HG03135 (cell line): Measurements from ENCODE around the gene NAT10.

Experiments used
- ATAC-seq: cut with Tn5 transposase; IDR thresholded peaks from one replicate; pipeline ENCODE4 v1.9.1; 2021; ENCODE audit warnings: mild to moderate bottlenecking, moderate library complexity; ENCODE audit not compliant: unreplicated experiment

The NAT10 gene

DNA sequence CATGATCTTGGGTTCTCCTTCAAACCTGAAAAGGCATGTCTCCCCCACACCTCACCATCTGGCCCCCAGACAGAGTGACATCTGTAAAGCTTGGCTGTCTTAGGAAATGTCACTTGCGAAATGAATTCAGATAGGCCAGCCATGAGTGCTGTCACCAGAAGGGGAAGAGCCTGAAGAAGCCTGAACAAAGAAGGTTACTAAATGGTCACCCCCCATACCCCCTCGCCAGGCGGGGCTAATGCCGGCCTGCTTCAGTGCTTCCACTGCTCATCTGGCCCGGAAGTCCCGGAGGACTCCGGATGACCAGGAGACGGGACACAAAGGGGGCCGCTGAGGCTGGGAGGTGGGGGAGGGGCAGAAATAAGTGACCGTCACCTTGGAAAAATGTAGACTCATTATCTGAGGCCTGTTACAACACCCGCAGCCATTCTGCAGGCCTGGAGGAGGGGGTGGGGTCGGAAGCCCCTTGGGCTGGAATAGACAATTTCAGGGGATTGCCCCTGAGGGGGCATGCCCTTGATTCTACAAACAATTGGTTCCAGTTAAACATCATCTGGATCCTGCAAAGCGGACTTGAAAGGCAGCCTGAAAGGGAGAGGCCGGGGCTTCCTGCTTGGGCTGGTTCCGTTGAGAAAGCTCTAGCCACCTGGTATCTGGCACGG, 43.2 kb downstream of the NAT10 start:
- no peak for ATAC-seq

DNA sequence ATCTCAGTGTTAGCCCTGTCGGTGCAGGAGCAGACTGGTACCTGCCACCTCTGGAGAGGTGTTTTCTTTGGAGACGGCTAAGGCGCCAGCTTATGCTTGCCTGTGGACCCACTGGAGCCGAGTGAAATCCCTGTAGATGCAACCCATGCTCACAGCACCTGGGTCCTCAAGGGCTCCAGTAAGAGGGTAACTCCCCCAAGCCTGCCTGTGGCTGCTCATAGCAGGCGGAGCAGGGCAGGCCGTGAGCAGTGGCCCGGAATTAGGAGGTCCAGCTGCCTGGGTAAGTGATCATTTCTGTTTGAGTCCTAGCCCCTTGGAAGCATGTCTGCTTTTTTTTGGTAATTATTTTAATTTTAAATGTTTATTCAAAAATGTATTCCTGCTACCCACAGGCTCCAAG, 43.8 kb downstream of the NAT10 start:
- ATAC-seq = no peak

DNA sequence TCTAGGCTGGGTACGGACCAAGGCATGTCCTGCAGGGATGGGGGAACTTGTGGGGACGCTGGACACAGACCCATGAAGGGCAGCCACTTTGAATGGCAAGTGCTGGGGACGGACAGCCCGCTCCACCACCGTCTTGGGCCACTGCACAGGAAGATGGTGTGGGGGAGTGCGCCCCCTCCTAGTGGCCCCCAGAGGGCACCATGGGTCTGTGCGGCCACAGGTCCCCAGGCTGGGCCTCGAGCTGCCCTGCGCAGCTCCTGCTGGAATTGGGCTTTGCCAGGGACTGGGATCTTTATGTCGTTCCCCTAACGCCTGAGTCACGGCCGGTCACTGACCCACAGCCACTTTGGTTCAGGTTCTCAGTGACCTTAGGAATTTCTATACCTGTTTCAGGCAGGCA, 44.4 kb downstream of the NAT10 start:
- ATAC-seq = no peak

DNA sequence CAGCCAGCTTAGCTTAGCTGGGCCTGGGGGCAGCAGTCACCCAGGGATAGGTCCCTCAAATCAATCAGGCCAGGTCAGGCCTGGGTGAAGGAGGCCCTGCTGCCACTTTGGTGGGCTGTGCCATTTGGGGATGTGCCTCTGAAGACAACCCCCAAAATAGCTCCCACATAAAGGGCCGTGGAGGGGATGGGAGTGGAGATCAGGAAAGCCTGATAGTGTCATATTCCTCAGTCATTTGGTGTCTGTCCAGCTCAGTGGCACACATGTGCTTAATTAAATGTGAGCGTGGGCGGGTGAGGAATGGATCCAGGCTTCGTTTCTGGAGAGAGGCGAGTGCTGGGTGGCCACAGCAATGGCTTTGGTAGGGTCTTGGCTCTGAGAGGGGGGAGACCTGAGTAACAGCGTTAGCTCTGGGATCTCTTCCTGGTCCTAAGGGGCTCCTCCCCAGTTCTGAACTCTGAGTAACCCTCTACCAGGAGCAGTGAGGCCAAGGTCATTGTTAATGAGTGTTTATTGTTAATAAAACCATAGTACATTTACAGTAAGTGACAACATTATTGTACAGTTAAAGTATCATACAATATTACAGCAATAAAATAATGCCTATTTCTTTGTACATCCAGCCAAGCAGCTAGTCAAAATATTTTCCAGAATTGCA, 45.2 kb downstream of the NAT10 start:
- no peak for ATAC-seq

GRCh38 chr11:34151166-34151565, 45.7 kb downstream of the NAT10 start:
- no peak for ATAC-seq

DNA sequence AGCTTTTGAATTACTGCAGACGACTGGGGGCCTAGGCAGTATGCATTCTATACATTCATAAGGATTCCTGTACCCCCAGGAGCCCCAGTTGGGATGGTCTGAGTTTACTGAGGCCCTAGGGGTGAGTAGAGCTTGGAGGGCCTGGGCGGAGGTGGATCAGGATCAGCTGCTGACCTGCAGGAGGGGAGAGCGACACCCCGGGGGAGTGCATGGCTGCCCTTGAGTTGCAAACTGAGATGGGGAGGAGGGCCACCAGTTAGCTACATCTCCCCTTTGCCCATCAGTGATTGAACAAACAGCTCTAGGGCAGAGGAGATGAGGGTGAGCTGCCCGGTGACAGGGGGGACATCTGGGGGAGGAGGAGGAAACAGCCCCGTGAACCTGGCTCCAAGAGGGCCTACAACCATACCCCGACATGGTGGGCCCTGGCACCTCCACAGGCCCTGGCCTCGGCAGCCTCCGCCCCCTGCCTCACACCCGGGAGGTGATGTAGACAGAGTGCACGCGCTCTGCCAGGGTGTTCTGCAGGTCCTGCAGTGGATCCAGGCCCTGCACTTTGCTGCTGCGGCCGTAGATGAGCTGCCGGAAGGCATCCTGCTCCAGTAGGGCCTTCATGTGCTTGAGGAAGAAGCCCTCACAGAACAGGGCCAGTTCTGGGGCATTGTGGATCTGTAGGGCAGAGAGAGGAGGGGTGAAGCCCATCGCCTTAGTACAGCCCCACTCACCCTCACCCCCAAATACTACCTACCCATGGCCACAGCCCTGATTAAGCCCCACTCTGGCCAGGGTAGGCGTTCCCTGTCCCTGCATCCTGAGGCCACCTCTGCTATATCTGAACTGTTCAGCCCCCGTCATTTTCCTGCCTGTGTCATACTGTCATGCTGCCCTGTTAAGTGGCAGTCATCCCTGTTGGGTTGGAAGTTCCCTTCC, 46.8 kb downstream of the NAT10 start:
- ATAC-seq = no peak

DNA sequence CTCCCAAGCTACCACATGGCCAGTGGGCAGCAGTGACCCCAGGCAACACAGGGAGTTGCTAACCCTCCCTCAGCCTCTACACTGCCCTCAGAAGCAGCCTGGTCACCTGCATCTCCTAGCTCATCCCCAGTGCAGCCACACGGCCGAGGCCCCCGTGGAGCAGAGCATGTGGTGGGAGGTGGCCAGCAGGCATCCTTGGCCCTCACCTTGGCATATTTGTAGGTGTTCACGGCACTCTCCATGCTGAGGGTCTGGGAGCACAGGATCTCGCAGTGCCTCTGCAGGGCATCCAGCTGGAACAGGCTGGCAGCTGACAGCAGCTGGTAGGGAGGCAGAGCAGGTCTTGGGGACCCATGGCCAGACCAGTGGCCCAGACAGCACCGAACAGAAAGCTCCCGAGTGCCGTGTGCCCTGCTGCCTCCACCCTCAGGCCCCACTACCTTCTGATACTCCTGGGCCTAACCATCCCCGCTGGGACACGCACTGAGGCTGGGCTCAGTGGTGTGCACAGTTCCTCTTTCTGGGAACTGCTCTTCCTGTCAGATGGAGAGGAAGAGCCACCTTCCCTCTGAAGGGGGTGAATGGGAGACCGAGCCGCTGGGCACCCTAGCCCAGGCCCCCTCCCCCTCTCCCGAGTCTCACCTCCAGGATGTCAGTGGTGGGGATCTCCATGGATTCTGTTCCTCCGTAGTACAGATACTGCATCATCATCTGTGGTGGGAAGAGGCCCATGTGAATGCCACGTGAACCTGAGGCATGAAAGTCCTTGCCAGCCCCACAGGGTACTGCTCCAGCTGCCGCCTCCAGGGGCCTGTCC, 48.8 kb downstream of the NAT10 start:
- no peak for ATAC-seq

DNA sequence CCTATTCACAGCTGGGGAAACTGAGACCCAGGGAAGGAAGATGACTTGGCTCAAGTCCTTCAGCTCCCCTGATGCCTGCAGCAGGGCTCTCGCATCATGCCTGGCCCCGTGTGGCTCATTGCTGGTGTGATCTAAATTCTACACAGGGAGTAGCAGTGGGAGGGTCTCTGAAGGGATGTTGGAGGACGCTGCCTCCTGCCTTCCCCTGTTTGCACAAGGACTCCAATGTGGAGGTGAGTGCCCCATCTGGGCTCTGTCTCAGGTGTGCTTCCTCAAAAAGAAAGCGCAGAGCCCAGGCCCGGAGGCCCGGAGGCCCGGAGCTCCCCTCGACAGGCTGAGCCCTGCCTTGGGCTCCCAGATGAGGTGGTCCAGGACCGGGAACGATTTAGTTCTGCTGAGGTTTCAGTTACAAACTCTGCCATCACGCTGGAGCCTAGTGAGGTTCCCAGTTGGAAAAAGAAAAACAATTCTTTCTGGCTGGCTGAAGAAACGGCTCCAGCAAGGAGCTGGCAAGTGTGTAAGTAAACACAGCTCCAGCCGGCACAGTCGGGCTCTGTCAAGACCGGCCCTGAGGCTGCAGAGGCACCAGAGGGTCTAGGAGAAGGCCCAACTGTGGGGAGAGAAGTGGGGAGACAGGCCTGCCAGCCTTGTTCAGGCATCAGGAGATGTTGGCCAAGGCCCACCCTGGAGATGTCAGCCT, 49.8 kb downstream of the NAT10 start:
- no peak for ATAC-seq

GRCh38 chr11:34155757-34156062, 50.3 kb downstream of the NAT10 start:
- no peak for ATAC-seq

- ATAC-seq = no peak
Measured at GRCh38 chr11:34157163-34157562, 51.7 kb downstream of the NAT10 start.

DNA sequence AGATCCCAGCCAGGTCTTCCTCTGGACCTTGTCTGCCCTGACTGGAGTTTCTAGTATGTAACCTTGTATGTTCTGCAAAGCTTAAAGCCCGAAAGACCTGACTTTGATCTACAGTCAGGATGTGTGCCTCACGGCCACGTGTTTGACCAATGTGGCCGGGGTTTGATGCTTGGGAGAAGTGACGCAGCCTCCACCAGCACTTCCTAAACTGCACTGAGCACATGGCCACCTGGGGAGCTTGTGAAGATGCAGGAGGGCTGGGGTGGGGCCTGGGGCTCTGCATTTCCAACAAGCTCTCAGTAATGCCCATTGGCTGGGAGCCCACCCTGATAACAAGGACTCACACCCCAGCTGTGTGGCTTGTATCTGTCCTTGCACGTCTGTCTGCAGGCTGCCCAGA, 53.2 kb downstream of the NAT10 start:
- ATAC-seq = no peak

DNA sequence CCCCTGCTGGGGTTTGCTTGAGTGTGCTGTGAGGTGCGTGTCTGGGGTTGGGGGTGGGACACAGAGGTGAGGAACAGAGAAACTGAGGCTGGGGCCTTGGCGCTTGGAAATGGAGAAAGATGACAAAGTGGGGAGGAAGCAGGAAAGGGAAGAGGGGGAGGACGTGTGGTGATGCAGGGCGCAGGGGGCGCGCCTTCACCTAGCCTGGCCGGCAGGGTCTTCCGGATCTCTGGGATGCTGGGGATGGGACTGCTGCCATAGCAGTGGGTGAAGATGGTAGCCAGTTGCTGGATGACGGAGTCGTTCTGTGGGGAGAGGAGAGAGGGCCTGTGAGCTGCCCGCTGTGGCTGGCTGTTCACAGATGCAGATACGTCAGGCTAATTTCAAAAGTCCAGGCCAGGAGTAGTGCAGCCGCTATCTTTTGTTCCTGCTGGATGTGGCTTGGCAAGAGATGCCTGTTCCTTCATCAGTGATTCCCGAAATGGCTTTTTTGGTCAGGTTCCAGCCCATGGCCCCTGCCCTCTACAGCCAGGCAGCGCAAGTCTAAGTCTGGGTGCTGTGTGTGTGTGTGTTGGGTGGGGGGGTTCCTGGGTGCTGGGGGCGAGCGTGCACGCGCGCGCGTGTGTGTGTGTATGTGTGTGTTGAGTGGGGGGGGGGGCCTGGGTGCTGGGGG, 54.8 kb downstream of the NAT10 start:
- ATAC-seq = no peak

GRCh38 chr11:34160791-34161190, 55.4 kb downstream of the NAT10 start:
- no peak for ATAC-seq

DNA sequence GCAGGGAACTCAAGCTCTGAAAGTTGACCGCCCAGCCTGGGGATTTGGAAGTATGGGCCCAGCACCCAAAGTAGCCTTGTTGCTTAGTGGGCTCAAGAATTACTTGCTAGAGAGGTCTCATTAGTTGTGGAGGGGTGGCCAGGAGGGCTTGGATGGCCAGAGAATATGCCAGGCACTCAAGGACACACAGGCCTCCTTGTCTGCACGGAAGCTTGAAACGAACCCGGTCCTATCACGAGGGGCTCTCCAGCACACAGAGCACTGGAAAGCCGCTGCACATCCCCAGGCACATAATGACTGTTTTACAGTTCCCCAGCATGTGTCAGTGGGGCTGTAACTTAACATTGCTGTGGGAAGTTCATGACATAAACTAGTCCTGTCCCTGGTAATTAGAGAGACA, 55.9 kb downstream of the NAT10 start:
- no peak for ATAC-seq

- no peak for ATAC-seq
Measured at GRCh38 chr11:34161812-34162492, 56.5 kb downstream of the NAT10 start.

DNA sequence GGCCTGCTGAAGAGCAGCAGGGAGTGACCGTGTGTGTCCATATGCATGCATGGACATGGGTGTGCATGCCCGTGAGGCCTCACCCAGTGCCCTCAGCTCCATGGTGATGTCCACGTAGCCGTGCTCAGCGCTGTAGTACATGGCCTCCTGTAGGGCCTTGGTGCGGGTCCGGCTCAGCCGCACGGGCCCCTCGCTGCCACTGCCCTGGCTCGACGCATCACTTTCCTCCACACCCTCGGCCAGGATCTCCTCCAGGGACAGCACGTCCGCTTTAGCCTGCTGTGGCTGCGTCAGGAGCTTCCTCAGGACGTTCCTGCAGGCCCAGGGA, 57.0 kb downstream of the NAT10 start:
- no peak for ATAC-seq

GRCh38 chr11:34162856-34163255, 57.4 kb downstream of the NAT10 start:
- no peak for ATAC-seq

- ATAC-seq = no peak
Measured at GRCh38 chr11:34165121-34165520, 59.7 kb downstream of the NAT10 start.

DNA sequence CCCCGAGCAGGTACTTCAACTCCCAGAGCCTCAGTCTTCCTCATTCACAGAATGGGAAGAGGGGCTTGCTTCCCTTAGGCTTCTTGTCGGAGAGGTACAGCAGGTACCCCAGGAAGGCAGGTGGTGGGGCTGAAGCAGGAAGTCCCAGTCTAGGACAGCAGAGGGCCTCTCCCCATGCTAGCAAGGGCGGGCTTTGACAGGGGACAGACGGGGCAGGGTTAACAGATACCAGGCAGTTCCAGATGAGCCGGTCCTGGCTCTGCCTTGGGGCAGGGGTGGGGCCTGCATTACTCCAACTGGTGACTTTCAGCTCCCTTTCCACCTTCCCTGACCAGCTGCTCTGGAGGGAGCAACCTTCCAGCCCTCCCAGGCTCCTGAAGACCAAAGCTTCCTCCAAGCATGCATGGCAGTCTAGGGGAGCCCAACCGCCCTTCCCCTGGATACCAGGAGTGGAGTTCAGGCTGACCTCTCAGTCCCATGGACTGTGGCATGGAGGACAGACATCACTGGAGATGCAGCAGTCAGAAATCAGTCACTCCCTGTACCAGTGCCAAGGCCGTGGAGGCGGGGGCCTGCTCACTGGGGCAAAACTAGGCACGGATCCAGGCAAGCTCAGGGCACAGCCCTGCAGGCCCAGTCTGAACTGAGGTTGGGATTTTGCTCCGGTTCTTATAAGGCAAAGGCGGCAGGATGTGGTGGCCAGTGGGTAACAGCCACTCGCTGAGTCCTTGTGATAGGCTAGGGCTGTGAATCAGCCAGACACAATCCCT, 60.5 kb downstream of the NAT10 start:
- ATAC-seq = no peak
